Right renal cortex interstitium (tissue), 3 donors: ENCODE measurements around the gene C1QTNF1. TPM values are rescaled to one million over a fixed set of nuclear protein-coding genes. Genes with fewer than 3 reads are reported as not detected.

Source experiments
- DNase-seq, 3 donors: peaks; one replicate each; pipeline ENCODE4 v3.0.0-alpha.2; 2013; ENCODE audit warnings: low read depth in 3 of 3, low spot score in 2 of 3
- polyA plus RNA-seq, 3 donors: library from polyadenylated mRNA; unstranded; fragments of 120-200 nt; gene quantifications; one replicate each; pipeline ENCODE4 v1.2.1, GENCODE V29; 2013; ENCODE audit not compliant: insufficient read length in 3 of 3

C1QTNF1 gene
- polyA plus RNA-seq, 3 donors, result 1.5 to 2.7 (median 2.5) TPM

- no peak for DNase-seq
These were observed 31.3 kb upstream of the C1QTNF1 start for GRCh38 chr17:78992542-78993212.

DNA sequence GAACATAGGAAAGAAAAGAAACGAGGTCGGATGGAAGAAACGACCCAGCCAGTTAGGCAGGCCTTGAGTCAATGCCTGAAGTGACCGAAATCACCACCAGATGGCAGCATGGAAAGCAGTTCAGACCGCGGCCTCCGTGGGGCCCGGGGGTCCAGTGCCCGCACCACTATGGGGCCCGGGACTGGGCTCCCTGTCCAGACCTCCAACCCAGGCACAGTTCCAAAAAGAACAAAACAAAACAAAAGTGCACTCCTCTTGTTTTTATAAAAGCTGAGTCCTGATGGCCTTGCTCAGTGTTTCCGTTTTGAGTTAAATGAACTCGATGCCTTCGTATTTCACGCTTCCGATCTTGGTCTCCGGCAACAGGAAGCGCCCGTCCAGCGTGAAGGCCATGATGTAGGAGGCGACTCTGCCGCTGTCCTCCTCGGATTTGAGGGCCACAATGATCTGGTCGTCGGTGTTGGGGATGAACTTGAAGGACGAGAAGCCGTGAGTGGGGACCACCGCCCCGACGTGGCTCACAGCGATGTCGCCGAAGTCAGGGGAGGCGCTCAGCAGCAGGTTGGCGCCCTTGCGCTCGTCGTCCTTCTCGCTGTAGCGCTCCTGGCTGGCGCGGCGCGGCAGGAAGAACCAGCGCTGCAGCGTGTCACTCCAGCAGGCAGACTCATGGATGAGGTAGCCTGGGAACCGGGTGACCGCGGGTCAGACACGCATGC lies 30.6 kb upstream of the C1QTNF1 start:
- no peak for DNase-seq

DNA sequence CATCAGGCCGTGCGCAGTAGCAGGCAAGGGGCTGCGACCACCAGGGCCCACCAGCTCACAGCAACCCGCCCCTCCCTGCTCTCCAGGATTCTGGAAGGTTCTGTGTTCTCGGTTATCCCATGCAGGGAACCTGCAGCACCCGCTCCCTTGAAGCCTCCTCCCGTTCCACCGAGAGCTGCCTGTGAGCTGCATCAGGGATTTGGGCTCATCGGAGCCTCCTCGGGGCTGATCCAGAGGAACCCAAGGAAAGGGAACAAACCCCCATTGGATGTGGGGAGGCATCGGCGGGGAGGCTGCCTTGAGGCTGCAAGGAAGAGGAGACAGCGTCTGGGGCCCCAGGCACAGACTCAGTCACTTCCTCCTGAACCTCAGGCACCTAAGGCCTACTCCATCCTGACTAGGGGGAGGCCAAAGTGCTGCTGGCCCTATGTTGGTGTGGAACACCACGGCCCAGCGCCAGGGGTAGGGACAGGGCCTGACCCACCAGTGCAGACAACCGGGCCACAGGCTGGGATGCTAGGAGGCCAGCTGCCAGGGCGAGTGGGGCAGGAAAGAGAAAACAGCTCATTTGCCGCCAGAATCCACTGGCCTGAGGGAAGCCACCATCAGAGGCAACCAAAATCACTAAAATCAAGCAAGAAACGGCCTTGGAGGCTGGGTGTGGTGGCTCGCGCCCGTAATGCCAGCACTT lies 29.8 kb upstream of the C1QTNF1 start:
- no peak for DNase-seq

DNA sequence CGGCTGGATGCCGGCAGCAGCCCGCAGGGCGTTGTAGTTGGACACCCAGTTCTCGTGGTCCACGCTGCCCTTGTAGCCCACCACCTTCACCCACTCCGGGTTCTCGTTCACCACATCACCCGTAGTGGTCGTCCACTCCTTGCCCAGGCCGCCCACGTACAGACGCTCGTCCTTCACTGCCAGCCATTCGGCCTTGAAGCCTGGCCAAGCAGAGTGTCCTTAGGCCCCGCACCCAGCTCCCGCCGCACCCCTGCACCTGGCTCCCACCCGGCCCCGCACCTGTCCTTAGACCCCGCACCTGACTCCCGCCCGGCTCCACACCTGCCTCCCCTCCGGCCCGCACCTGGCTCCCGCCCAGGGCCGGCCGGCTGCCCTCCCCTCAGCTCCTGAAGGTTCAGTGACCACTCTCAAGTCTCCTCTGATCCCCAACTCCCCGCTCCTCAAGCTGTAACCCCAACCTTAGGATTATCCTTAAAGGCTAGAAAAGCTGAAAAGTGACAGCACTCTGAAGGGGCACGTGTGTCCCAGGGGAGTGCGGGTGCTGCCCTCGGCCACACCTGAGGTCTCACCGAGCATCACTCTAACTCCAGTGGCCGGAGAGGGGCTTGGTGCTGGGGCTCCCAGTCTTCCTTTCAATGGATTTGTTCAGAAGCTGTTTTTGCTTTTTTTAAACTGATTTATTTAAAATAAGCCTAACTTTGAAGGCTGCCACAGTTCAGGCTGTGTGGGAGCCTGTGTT lies 28.8 kb upstream of the C1QTNF1 start:
- no peak for DNase-seq

DNA sequence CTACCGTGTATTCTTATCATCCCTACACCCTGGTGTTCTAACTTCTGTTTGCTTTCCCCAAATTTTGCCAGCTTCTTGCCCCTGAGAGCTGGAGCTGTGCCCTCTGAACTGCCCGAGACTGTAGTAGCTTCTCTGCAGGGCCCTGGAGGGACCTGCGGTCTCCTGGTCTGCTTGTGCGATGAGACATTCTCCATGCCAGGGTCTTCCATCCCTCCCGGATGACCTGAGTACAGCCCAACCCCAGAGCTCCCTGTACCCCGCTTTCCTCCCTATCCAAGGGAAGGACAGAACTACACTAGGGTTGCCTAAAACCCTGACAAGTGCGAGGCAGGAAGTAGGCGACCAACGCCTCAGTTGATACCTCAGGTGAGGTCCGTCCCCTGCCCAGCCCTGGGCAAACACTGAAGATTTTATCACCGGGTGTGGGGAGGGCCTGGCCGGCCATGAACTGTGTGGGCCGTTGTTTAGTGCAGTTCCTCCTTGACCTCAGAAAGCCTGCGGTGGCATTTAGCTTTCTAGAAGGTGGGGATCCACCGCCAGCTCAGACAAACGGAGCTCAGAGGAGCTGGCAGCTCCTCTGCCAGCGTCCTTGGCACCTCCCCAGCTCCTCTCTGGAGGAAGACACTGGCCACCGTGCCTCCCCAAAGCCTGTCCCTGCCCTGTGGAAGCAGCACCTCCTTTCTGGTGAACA lies 28.1 kb upstream of the C1QTNF1 start:
- no peak for DNase-seq

GRCh38 chr17:78996781-78997201 lies 27.2 kb upstream of the C1QTNF1 start:
- DNase-seq, result no peak

GRCh38 chr17:78997231-78997741 lies 26.7 kb upstream of the C1QTNF1 start:
- no peak for DNase-seq

- DNase-seq, result no peak
These were observed 26.1 kb upstream of the C1QTNF1 start for GRCh38 chr17:78997881-78998280.

DNA sequence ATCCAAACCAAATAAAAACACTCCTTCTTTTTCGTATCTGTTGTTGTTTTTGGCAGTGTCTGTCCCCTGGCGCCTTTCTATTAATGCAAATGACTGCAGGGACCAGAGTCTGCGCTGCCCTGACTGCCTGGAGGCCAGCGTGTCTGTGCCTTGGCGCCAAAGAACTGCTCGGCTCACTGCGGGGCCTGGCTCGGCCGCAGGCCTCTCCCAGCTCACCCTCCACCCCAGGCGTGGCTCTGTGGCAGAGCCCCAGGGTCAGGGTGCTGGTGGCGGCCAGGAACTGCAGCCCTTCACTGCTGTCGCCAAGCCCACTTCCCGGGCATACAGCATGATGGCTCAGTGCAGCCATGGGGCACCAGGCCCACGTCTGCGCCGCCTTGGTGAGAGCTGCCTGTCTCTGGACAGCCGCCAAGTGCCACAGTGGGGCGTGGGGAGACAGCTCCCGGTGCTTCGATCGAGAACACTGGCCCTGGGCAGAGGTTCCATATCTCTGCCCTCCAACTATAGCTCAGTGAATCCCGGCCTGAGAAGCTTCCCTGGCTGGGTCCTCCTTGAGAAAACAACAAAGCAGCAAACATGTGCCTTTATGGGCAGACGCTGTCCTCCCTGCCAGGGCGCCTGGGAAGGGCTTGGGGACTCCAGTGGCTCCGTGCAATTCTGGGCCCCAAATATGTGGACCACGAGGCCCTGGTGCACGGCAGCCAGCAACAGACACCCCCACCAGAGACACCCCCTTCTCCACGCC lies 25.5 kb upstream of the C1QTNF1 start:
- DNase-seq, result no peak

GRCh38 chr17:78999056-78999768 lies 24.8 kb upstream of the C1QTNF1 start:
- DNase-seq, result no peak

DNA sequence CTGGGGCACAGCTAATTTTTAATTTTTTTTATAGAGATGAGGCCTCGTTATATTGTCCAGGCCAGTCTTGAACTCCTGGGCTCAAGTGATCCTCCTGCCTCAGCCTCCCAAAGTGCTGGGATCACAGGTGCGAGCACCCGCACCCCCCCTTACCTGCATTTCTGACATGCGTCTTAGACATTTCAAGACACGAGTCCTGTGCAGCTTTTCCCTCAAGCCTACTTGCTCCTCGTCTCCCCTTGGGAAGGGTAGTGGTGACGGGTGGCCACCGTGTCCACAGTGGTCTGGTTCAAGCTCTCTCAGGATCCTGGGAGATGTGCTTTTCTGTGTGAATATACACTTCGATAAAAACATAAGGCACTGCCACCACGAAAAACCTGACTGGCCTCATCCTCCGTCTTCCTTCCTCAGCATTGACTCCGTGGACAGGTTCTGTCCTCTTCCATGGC lies 24.0 kb upstream of the C1QTNF1 start:
- no peak for DNase-seq

- no peak for DNase-seq
These were observed 23.4 kb upstream of the C1QTNF1 start for GRCh38 chr17:79000396-79001189.

DNA sequence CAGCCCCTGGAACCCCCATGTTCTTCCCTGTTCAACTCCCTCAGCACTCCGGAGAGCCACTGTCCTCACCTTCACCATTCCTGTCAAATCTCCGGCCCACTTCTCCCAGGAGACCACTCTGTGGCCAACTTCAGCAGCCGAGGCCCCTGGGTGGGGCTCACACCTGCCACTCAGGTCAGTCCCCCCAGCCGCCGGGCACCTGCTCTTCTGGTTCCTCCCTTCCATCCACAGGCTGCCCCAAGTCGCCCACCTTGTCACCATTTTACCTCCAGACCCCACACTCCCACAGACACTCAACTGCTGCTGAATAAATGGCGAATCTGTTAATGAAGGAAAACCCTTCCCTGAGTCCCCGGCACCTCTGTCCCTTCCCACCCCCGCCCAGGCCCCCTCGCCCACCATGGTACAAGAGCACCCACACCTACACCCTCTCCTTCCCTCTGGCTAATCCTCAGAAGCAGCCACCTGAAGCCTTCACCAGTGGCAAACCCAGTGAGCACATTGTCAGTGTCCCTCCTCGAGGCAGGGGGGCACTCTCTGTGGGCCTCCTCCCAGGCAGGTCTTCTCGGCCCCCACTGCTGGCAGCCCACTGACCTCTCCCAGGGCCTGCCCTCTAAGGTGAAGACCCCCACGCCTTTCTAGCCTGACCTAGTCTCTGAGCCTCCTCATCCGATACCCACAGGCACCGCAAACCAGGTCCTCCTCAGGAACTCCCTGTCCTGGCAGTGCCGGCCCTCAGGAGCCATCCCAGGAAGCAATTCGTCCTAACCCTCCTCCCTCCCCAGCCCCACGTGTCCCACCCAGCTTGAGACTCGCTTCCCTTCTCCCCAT lies 22.6 kb upstream of the C1QTNF1 start:
- no peak for DNase-seq

DNA sequence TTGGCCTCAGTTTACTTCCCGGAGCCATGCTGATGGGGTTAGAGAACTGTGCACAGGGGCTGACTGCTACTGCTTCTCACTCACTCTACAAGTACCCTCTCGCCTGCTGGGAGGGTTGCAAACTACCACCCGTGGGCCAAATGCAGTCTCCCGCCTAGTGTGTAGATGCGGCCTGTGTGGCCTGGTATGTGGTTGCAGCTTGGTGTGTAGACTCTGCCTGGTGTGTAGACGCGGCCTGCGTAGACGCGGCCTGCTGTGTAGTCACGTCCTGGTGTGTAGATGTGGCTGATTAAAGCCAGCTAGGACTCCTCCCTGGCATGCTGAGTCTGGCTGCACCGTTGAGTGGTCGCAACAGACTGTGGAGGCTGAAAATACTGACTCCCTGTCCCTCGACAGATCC lies 21.7 kb upstream of the C1QTNF1 start:
- DNase-seq, result no peak

- no peak for DNase-seq
These were observed 21.0 kb upstream of the C1QTNF1 start for GRCh38 chr17:79002796-79003593.

- DNase-seq, result no peak
These were observed 20.1 kb upstream of the C1QTNF1 start for GRCh38 chr17:79003661-79004411.
